GM23338 (cell line): ENCODE measurements around the gene RBM42. TPM values are rescaled to one million over a fixed set of nuclear protein-coding genes. Genes with fewer than 3 reads are reported as not detected.

ENCODE experiments used
- ATAC-seq: fragments of 200-7000 bp; cut with Tn5 transposase; 3 replicates; pipeline ENCODE4 v1.9.1; 2020
- DNase-seq: peaks from one replicate; pipeline ENCODE4 v3.0.0-alpha.2; 2015; ENCODE audit warnings: low spot score
- H2AFZ ChIP-seq: fragments of 200-600 bp; sonication (generic); 2 replicates; pipeline ENCODE4 v1.8.0; 2016; ENCODE audit warnings: antibody characterized with exemption, mild to moderate bottlenecking, moderate library complexity
- H3F3A ChIP-seq: fragments of 200-600 bp; sonication (generic); replicated peaks from 2 replicates; pipeline ENCODE4 v1.8.0; 2017; ENCODE audit warnings: antibody characterized with exemption, mixed run types, low read depth
- H3K27ac ChIP-seq: fragments of 200-600 bp; sonication (generic); 2 replicates; pipeline ENCODE4 v1.6.1; 2016; ENCODE audit warnings: low read depth
- H3K27me3 ChIP-seq: fragments of 200-600 bp; sonication (generic); 2 replicates; pipeline ENCODE4 v1.8.0; 2016; ENCODE audit warnings: mild to moderate bottlenecking, mixed run types, moderate library complexity; ENCODE audit not compliant: insufficient read depth
- H3K36me3 ChIP-seq: fragments of 200-600 bp; sonication (generic); 2 replicates; pipeline ENCODE4 v1.8.0; 2016; ENCODE audit warnings: mild to moderate bottlenecking; ENCODE audit not compliant: insufficient read depth
- H3K4me1 ChIP-seq: fragments of 200-600 bp; sonication (generic); 2 replicates; pipeline ENCODE4 v1.8.0; 2016; ENCODE audit warnings: mild to moderate bottlenecking, moderate library complexity; ENCODE audit not compliant: insufficient read depth
- H3K4me2 ChIP-seq: fragments of 200-600 bp; sonication (generic); 2 replicates; pipeline ENCODE4 v1.7.1; 2017; ENCODE audit warnings: mixed run types
- H3K4me3 ChIP-seq: fragments of 200-600 bp; sonication (generic); 2 replicates; pipeline ENCODE4 v1.6.1; 2016; ENCODE audit warnings: mixed run types
- H3K79me2 ChIP-seq: fragments of 200-600 bp; sonication (generic); replicated peaks from 2 replicates; pipeline ENCODE4 v1.8.0; 2017; ENCODE audit warnings: mild to moderate bottlenecking; ENCODE audit not compliant: insufficient read depth
- H3K9me2 ChIP-seq: fragments of 200-600 bp; sonication (generic); 2 replicates; pipeline ENCODE4 v1.8.0; 2017; ENCODE audit not compliant: insufficient read depth
- H4K20me1 ChIP-seq: fragments of 200-600 bp; sonication (generic); replicated peaks from 2 replicates; pipeline ENCODE4 v1.8.0; 2017; ENCODE audit warnings: mild to moderate bottlenecking; ENCODE audit not compliant: insufficient read depth
- H3K27ac Mint-ChIP-seq: 2 replicates; pipeline ENCODE4 v1.8.0; 2020; ENCODE audit warnings: inconsistent platforms, mild to moderate bottlenecking, moderate library complexity, mixed read lengths
- H3K27me3 Mint-ChIP-seq: 3 replicates; pipeline ENCODE4 v1.8.0; 2022; ENCODE audit warnings: low read depth, mild to moderate bottlenecking, moderate library complexity, mixed read lengths, inconsistent platforms; ENCODE audit not compliant: insufficient read depth, poor library complexity
- H3K36me3 Mint-ChIP-seq: 3 replicates; pipeline ENCODE4 v1.8.0; 2021; ENCODE audit warnings: low read depth, mild to moderate bottlenecking, inconsistent platforms, moderate library complexity, mixed read lengths
- H3K4me1 Mint-ChIP-seq: 3 replicates; pipeline ENCODE4 v1.8.0; 2020; ENCODE audit warnings: mild to moderate bottlenecking, inconsistent platforms, mixed read lengths
- H3K4me3 Mint-ChIP-seq: 3 replicates; pipeline ENCODE4 v1.8.0; 2021; ENCODE audit warnings: moderate library complexity, mild to moderate bottlenecking, inconsistent platforms, mixed read lengths
- H3K9me3 Mint-ChIP-seq: 3 replicates; pipeline ENCODE4 v1.8.0; 2020; ENCODE audit warnings: moderate library complexity, mild to moderate bottlenecking, inconsistent platforms, mixed read lengths
- CREB1 ChIP-seq: fragments of 250-450 bp; sonication (Bioruptor Pico); IDR thresholded peaks from 2 replicates; pipeline ENCODE4 v1.5.0; 2020; ENCODE audit warnings: low read depth, mild to moderate bottlenecking, moderate library complexity
- EZH2 ChIP-seq: fragments of 200-600 bp; sonication (generic); IDR thresholded peaks from one replicate; pipeline ENCODE4 v1.8.0; 2017; ENCODE audit warnings: antibody characterized with exemption, mild to moderate bottlenecking, low read depth; ENCODE audit not compliant: unreplicated experiment
- EZH2phosphoT487 ChIP-seq: fragments of 200-600 bp; sonication (generic); IDR thresholded peaks from one replicate; pipeline ENCODE4 v1.8.1; 2018; ENCODE audit warnings: antibody characterized with exemption; ENCODE audit not compliant: unreplicated experiment
- JUNB ChIP-seq: IDR thresholded peaks from one replicate; pipeline ENCODE4 v1.6.1; 2016; ENCODE audit warnings: antibody characterized with exemption; ENCODE audit not compliant: unreplicated experiment
- NANOG ChIP-seq: IDR thresholded peaks from 2 replicates; pipeline ENCODE4 v1.6.1; 2016; ENCODE audit warnings: antibody characterized with exemption, borderline replicate concordance
- POLR2AphosphoS5 ChIP-seq: IDR thresholded peaks from 2 replicates; pipeline ENCODE4 v1.6.1; 2016; ENCODE audit warnings: antibody characterized with exemption, low read depth
- STAT1 ChIP-seq: IDR thresholded peaks from one replicate; pipeline ENCODE4 v1.6.1; 2016; ENCODE audit warnings: antibody characterized with exemption; ENCODE audit not compliant: unreplicated experiment
- ZNF114 ChIP-seq: fragments of 250-450 bp; sonication (Bioruptor Pico); IDR thresholded peaks from 2 replicates; pipeline ENCODE4 v1.5.0; 2020; ENCODE audit warnings: mild to moderate bottlenecking, moderate library complexity
- ZNF331 ChIP-seq: fragments of 250-450 bp; sonication (Bioruptor Pico); IDR thresholded peaks from 2 replicates; pipeline ENCODE4 v1.5.0; 2020; ENCODE audit warnings: low read depth, mild to moderate bottlenecking, moderate library complexity
- polyA plus RNA-seq: library from polyadenylated mRNA; unstranded; fragments of >200 nt; fragmentation: Nextera tagmentation; extraction: Ambion mirVana; gene quantifications from 2 replicates; pipeline ENCODE4 v1.2.1, GENCODE V29; 2016
- total RNA-seq: library from RNA; depleted of rRNA; stranded (reverse); fragments of >200 nt; shearing (Covaris generic); gene quantifications from 2 replicates; pipeline ENCODE4 v1.2.3, GENCODE V29; 2014
- TF ChIP-seq, protein P1 (sequence below), 2 experiments: fragments of 200-600 bp in 1 of 2; sonication (generic) in 1 of 2; conservative IDR thresholded peaks; 2 replicates each; pipeline versions ENCODE4 v1.5.1 to v1.6.1; 2016 to 2017; ENCODE audit warnings: antibody characterized with exemption in 2 of 2, low read depth in 2 of 2, mild to moderate bottlenecking in 2 of 2, moderate library complexity in 1 of 2
- TF ChIP-seq, protein P2 (sequence below): IDR thresholded peaks from 2 replicates; pipeline ENCODE4 v1.6.1; 2016; ENCODE audit warnings: antibody characterized with exemption
- TF ChIP-seq, protein P3 (sequence below): fragments of 250-450 bp; sonication (Bioruptor Pico); IDR thresholded peaks from 2 replicates; pipeline ENCODE4 v1.5.0; 2020; ENCODE audit warnings: mild to moderate bottlenecking, moderate library complexity
- TF ChIP-seq, protein P4 (sequence below): IDR thresholded peaks from one replicate; pipeline ENCODE4 v1.6.1; 2018; ENCODE audit warnings: antibody characterized with exemption; ENCODE audit not compliant: unreplicated experiment

The RBM42 gene
- total and polyA plus RNA-seq, 2 experiments from 2014 or later: 74.7 to 82.9 TPM

DNA sequence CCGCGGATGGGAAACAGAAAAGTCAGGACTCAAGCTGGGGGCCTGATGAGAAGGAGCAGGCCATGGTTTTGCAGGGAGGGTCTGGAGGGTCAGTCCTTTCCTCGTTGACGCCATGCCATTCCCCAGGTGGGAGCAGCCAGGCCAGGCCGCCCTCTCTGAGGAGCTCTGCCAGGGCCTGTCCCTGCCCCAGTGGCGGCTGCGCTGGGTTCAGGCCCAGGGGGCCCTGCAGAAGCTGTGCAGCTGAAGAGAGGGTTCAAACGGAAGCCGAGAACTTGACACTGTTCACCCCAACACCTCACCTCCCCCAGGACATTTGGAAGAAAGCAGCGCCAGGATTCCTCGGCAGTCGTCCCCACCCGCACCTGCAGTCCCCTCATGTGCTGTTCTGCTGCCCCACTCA, 6.1 kb upstream of the RBM42 start:
- DNase-seq (no peak), ATAC-seq (no peak)
- Mint-ChIP-seq H3K9me3 (no peaks in the 10 kb centered on the region), H3K27ac (peak overlapping the region; percentile 61), H3K4me3 (no peak overlapping the region), H3K4me1 (no peaks in the 10 kb centered on the region), H3K27me3 (peaks cover 9% of the 10 kb centered on the region), H3K36me3 (peaks cover 17% of the 10 kb centered on the region; the same call in 2 of the 3 replicates)
- Histone ChIP-seq H3K9me2 (no peaks in the 10 kb centered on the region), H3K36me3 (no peaks in the 10 kb centered on the region), H3F3A (no peaks in the 10 kb centered on the region), H3K4me2 (no peak overlapping the region), H3K27ac (no peak overlapping the region), H3K4me3 (no peak overlapping the region), H2AFZ (no peak overlapping the region), H3K4me1 (no peaks in the 10 kb centered on the region; the same call in 1 of the 2 replicates), H3K79me2 (no peaks in the 10 kb centered on the region), H3K27me3 (no peaks in the 10 kb centered on the region), H4K20me1 (no peaks in the 10 kb centered on the region)
- TF ChIP-seq, protein P1, sequence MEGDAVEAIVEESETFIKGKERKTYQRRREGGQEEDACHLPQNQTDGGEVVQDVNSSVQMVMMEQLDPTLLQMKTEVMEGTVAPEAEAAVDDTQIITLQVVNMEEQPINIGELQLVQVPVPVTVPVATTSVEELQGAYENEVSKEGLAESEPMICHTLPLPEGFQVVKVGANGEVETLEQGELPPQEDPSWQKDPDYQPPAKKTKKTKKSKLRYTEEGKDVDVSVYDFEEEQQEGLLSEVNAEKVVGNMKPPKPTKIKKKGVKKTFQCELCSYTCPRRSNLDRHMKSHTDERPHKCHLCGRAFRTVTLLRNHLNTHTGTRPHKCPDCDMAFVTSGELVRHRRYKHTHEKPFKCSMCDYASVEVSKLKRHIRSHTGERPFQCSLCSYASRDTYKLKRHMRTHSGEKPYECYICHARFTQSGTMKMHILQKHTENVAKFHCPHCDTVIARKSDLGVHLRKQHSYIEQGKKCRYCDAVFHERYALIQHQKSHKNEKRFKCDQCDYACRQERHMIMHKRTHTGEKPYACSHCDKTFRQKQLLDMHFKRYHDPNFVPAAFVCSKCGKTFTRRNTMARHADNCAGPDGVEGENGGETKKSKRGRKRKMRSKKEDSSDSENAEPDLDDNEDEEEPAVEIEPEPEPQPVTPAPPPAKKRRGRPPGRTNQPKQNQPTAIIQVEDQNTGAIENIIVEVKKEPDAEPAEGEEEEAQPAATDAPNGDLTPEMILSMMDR (conservative IDR thresholded peaks at IDR 0.05; ENCODE audit: low read depth in 2 of 2): no peak
- TF ChIP-seq EZH2phosphoT487 (no peak), POLR2AphosphoS5 (no peak), EZH2 (no peak), NANOG (no peak), ZNF331 (no peak), STAT1 (no peak), CREB1 (no peak), ZNF114 (CRISPR knock-in tag) (no peak), JUNB (no peak)
- TF ChIP-seq, protein P2, sequence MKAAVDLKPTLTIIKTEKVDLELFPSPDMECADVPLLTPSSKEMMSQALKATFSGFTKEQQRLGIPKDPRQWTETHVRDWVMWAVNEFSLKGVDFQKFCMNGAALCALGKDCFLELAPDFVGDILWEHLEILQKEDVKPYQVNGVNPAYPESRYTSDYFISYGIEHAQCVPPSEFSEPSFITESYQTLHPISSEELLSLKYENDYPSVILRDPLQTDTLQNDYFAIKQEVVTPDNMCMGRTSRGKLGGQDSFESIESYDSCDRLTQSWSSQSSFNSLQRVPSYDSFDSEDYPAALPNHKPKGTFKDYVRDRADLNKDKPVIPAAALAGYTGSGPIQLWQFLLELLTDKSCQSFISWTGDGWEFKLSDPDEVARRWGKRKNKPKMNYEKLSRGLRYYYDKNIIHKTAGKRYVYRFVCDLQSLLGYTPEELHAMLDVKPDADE: no peak
- TF ChIP-seq, protein P3, sequence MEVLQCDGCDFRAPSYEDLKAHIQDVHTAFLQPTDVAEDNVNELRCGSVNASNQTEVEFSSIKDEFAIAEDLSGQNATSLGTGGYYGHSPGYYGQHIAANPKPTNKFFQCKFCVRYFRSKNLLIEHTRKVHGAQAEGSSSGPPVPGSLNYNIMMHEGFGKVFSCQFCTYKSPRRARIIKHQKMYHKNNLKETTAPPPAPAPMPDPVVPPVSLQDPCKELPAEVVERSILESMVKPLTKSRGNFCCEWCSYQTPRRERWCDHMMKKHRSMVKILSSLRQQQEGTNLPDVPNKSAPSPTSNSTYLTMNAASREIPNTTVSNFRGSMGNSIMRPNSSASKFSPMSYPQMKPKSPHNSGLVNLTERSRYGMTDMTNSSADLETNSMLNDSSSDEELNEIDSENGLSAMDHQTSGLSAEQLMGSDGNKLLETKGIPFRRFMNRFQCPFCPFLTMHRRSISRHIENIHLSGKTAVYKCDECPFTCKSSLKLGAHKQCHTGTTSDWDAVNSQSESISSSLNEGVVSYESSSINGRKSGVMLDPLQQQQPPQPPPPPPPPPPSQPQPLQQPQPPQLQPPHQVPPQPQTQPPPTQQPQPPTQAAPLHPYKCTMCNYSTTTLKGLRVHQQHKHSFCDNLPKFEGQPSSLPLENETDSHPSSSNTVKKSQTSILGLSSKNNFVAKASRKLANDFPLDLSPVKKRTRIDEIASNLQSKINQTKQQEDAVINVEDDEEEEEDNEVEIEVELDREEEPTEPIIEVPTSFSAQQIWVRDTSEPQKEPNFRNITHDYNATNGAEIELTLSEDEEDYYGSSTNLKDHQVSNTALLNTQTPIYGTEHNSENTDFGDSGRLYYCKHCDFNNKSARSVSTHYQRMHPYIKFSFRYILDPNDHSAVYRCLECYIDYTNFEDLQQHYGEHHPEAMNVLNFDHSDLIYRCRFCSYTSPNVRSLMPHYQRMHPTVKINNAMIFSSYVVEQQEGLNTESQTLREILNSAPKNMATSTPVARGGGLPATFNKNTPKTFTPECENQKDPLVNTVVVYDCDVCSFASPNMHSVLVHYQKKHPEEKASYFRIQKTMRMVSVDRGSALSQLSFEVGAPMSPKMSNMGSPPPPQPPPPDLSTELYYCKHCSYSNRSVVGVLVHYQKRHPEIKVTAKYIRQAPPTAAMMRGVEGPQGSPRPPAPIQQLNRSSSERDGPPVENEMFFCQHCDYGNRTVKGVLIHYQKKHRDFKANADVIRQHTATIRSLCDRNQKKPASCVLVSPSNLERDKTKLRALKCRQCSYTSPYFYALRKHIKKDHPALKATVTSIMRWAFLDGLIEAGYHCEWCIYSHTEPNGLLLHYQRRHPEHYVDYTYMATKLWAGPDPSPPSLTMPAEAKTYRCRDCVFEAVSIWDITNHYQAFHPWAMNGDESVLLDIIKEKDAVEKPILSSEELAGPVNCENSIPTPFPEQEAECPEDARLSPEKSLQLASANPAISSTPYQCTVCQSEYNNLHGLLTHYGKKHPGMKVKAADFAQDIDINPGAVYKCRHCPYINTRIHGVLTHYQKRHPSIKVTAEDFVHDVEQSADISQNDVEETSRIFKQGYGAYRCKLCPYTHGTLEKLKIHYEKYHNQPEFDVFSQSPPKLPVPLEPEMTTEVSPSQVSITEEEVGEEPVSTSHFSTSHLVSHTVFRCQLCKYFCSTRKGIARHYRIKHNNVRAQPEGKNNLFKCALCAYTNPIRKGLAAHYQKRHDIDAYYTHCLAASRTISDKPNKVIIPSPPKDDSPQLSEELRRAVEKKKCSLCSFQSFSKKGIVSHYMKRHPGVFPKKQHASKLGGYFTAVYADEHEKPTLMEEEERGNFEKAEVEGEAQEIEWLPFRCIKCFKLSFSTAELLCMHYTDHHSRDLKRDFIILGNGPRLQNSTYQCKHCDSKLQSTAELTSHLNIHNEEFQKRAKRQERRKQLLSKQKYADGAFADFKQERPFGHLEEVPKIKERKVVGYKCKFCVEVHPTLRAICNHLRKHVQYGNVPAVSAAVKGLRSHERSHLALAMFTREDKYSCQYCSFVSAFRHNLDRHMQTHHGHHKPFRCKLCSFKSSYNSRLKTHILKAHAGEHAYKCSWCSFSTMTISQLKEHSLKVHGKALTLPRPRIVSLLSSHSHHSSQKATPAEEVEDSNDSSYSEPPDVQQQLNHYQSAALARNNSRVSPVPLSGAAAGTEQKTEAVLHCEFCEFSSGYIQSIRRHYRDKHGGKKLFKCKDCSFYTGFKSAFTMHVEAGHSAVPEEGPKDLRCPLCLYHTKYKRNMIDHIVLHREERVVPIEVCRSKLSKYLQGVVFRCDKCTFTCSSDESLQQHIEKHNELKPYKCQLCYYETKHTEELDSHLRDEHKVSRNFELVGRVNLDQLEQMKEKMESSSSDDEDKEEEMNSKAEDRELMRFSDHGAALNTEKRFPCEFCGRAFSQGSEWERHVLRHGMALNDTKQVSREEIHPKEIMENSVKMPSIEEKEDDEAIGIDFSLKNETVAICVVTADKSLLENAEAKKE (CRISPR knock-in tag): no peak
- TF ChIP-seq, protein P4, sequence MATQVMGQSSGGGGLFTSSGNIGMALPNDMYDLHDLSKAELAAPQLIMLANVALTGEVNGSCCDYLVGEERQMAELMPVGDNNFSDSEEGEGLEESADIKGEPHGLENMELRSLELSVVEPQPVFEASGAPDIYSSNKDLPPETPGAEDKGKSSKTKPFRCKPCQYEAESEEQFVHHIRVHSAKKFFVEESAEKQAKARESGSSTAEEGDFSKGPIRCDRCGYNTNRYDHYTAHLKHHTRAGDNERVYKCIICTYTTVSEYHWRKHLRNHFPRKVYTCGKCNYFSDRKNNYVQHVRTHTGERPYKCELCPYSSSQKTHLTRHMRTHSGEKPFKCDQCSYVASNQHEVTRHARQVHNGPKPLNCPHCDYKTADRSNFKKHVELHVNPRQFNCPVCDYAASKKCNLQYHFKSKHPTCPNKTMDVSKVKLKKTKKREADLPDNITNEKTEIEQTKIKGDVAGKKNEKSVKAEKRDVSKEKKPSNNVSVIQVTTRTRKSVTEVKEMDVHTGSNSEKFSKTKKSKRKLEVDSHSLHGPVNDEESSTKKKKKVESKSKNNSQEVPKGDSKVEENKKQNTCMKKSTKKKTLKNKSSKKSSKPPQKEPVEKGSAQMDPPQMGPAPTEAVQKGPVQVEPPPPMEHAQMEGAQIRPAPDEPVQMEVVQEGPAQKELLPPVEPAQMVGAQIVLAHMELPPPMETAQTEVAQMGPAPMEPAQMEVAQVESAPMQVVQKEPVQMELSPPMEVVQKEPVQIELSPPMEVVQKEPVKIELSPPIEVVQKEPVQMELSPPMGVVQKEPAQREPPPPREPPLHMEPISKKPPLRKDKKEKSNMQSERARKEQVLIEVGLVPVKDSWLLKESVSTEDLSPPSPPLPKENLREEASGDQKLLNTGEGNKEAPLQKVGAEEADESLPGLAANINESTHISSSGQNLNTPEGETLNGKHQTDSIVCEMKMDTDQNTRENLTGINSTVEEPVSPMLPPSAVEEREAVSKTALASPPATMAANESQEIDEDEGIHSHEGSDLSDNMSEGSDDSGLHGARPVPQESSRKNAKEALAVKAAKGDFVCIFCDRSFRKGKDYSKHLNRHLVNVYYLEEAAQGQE: no peak
